GM12878 (cell line): ENCODE results near the gene TMPRSS2. TPM values are rescaled to one million over a fixed set of nuclear protein-coding genes. Genes with fewer than 3 reads are reported as not detected.
"Not testable (repeated sequence)": the region's sequence is repeated elsewhere in the genome, so short reads cannot be mapped to it uniquely, and the experiment has no call there.

Experiments
- ATAC-seq: fragments of 200-7000 bp; cut with Tn5 transposase; 3 replicates; pipeline ENCODE4 v1.9.1; 2020; ENCODE audit warnings: mild to moderate bottlenecking, moderate library complexity
- BruUV-seq: library from RNA; stranded (reverse); fragments of 400-500 nt; replicated peaks from 2 replicates; lab custom pipeline; 2021; lab: Mats Ljungman, UMichigan
- CTCF ChIA-PET: fragments of 300-600 bp; sonication (Branson Sonifier 250); formaldehyde crosslinking; extraction: SDS; loops from one replicate; lab custom pipeline; 2021; ENCODE audit warnings: inconsistent platforms; lab: Yijun Ruan, JAX
- POLR2A ChIA-PET: fragments of 350-600 bp; formaldehyde crosslinking; extraction: SDS; loops from one replicate; lab custom pipeline; 2021; ENCODE audit warnings: inconsistent platforms; lab: Charles Lee
- RAD21 ChIA-PET: fragments of 300-600 bp; sonication (Branson Sonifier 250); formaldehyde crosslinking; loops from one replicate; lab custom pipeline; 2023; ENCODE audit warnings: antibody characterized with exemption; ENCODE audit not compliant: unreplicated experiment; lab: Charles Lee
- SMC1A ChIA-PET: fragments of 300-600 bp; sonication (Branson Sonifier 250); formaldehyde crosslinking; loops from one replicate; lab custom pipeline; 2023; ENCODE audit not compliant: unreplicated experiment, uncharacterized antibody; lab: Charles Lee
- DNase-seq: peaks from one replicate; pipeline ENCODE4 v3.0.0-alpha.2; 2011; ENCODE audit warnings: low read depth, low spot score
- FAIRE-seq: peaks from 3 replicates; lab custom pipeline; 2011; peaks lifted over from hg19 to GRCh38; lab: Jason Lieb, UNC
- H2AFZ ChIP-seq: 2 replicates; pipeline ENCODE4 v1.6.0; 2011; ENCODE audit warnings: low read depth, low read length, control low read depth; ENCODE audit not compliant: control insufficient read depth
- H3K27ac ChIP-seq: 2 replicates; pipeline ENCODE4 v1.5.1; 2011; ENCODE audit warnings: control low read depth; ENCODE audit not compliant: control insufficient read depth, insufficient read depth
- H3K27me3 ChIP-seq, 2 experiments: replicated peaks in 1 of 2; 2 replicates each; pipeline versions ENCODE4 v1.6.0 to v1.6.1; 2011; ENCODE audit warnings: low read length in 1 of 2; ENCODE audit not compliant: control insufficient read depth in 2 of 2, insufficient read depth in 2 of 2
- H3K36me3 ChIP-seq, 2 experiments: 2 replicates each; pipeline ENCODE4 v1.5.1; 2011; ENCODE audit warnings: low read length in 1 of 2; ENCODE audit not compliant: control insufficient read depth in 2 of 2, insufficient read depth in 2 of 2
- H3K4me1 ChIP-seq: 2 replicates; pipeline ENCODE4 v1.6.1; 2011; ENCODE audit warnings: mild to moderate bottlenecking, low read length, moderate library complexity, mixed read lengths; ENCODE audit not compliant: control insufficient read depth, insufficient read depth
- H3K4me2 ChIP-seq: 2 replicates; pipeline ENCODE4 v1.6.0; 2011; ENCODE audit warnings: control low read depth; ENCODE audit not compliant: control insufficient read depth, insufficient read depth
- H3K4me3 ChIP-seq: fragments of 200-600 bp; sonication (generic); 2 replicates; pipeline ENCODE4 v1.5.1; 2016
- H3K79me2 ChIP-seq: 2 replicates; pipeline ENCODE4 v1.6.0; 2011; ENCODE audit warnings: low read length; ENCODE audit not compliant: control insufficient read depth, insufficient read depth
- H3K9ac ChIP-seq: 2 replicates; pipeline ENCODE4 v1.8.0; 2011; ENCODE audit warnings: low read length, control low read depth, mixed read lengths; ENCODE audit not compliant: control insufficient read depth, insufficient read depth
- H3K9me3 ChIP-seq: replicated peaks from 3 replicates; pipeline ENCODE4 v1.5.1; 2011; ENCODE audit warnings: mild to moderate bottlenecking, low read length; ENCODE audit not compliant: control insufficient read depth, insufficient read depth
- H4K20me1 ChIP-seq: 2 replicates; pipeline ENCODE4 v1.6.0; 2011; ENCODE audit not compliant: control insufficient read depth, insufficient read depth
- KDM1A ChIP-seq: fragments of 200-600 bp; sonication (generic); IDR thresholded peaks from 2 replicates; pipeline ENCODE4 v1.6.1; 2016; ENCODE audit warnings: borderline replicate concordance
- NR2C1 ChIP-seq: fragments of 450-650 bp; IDR thresholded peaks from 2 replicates; pipeline ENCODE4 v1.6.1; 2017; ENCODE audit warnings: antibody characterized with exemption, mild to moderate bottlenecking, moderate library complexity
- STAT3 ChIP-seq: IDR thresholded peaks from 2 replicates; pipeline ENCODE4 v1.6.1; 2011; ENCODE audit warnings: low read depth, low read length, improper control_type of control experiment
- USF1 ChIP-seq: IDR thresholded peaks from 2 replicates; pipeline ENCODE4 v1.6.1; 2011; ENCODE audit warnings: borderline replicate concordance, low read depth, mild to moderate bottlenecking, moderate library complexity, mixed read lengths, low read length; ENCODE audit not compliant: insufficient read depth; ENCODE audit errors: extremely low read length
- ZBTB11 ChIP-seq: fragments of 450-650 bp; formaldehyde crosslinking; IDR thresholded peaks from 2 replicates; pipeline ENCODE4 v1.5.0; 2022; ENCODE audit warnings: mild to moderate bottlenecking, missing genetic modification characterization
- ZNF24 ChIP-seq: fragments of 450-650 bp; IDR thresholded peaks from 2 replicates; pipeline ENCODE4 v1.6.1; 2017; ENCODE audit warnings: antibody characterized with exemption, mild to moderate bottlenecking
- WGBS: methylation state at CpG from one replicate; pipeline ENCODE4 v1.1.6; 2016; ENCODE audit warnings: low lambda C conversion rate; ENCODE audit not compliant: insufficient replicate concordance, insufficient coverage; ENCODE audit errors: missing lambda C conversion rate; 5-methylcytosine and 5-hydroxymethylcytosine counted together
- in situ Hi-C: fragments of 300-500 bp; cut with MboI; formaldehyde crosslinking; loops from 9 replicates; pipeline ENCODE4 v1.14.3; 2018; ENCODE audit warnings: mixed read lengths
- intact Hi-C: fragments of 100-400 bp; cut with micrococcal nuclease; formaldehyde crosslinking; loops from one replicate; pipeline ENCODE4 v1.14.2; 2022; ENCODE audit not compliant: unreplicated experiment
- polyA plus RNA-seq, 11 experiments: library from polyadenylated mRNA; depleted of rRNA in 4 of 11; unstranded in 6 of 11; stranded (reverse) in 5 of 11; fragments of >200 nt; fragmentation: Nextera tagmentation in 4 of 11; fragmentation: Illumina TruSeq in 1 of 11; extraction: Ambion mirVana in 4 of 11; extraction: Trizol in 1 of 11; gene quantifications; 1 replicate in 1 of 11; 2 replicates in 10 of 11; pipeline versions ENCODE4 v1.2.1 to v1.2.3, GENCODE V29; 2011 to 2016; ENCODE audit warnings: inconsistent platforms in 2 of 11, missing spikeins in 2 of 11, low read depth in 1 of 11
- total RNA-seq, 4 experiments: library from RNA; depleted of rRNA in 3 of 4; stranded (reverse); fragments of >200 nt in 3 of 4; fragmentation: Illumina TruSeq in 1 of 4; extraction: Trizol in 1 of 4; gene quantifications; 2 replicates each; pipeline versions ENCODE4 v1.2.1 to v1.2.3, GENCODE V29; 2013 to 2021

The TMPRSS2 gene
- total and polyA plus RNA-seq, 10 of the 15 experiments (the other 5 are each of a cell fraction or from before 2014, with no cell fraction given) = 0.19 to 0.26 TPM; not detected in 8

GRCh38 chr21:41422546-41423304 lies 85.2 kb downstream of the TMPRSS2 start (continued):
- no peak for TF ChIP-seq USF1
- no peak for TF ChIP-seq NR2C1
- no peak for TF ChIP-seq STAT3
- no peak for TF ChIP-seq KDM1A
- TF ChIP-seq ZNF24 = no peak
- TF ChIP-seq ZBTB11 (CRISPR knock-in tag) = no peak

GRCh38 chr21:41420998-41421397 lies 87.0 kb downstream of the TMPRSS2 start:
- POLR2A ChIA-PET, H3K4me2 ChIP-seq, H3K27ac ChIP-seq, FAIRE-seq, H3K27me3 ChIP-seq, DNase-seq, H2AFZ ChIP-seq, H3K36me3 ChIP-seq, intact Hi-C loops, H3K9me3 ChIP-seq, CTCF ChIA-PET, in situ Hi-C loops, RAD21 ChIA-PET, H4K20me1 ChIP-seq, ATAC-seq, SMC1A ChIA-PET, BruUV-seq: not testable (repeated sequence)
- H3K4me3 ChIP-seq = peak overlapping the region; percentile 79; the same call in 1 of the 2 replicates
- peaks cover 14% of the 10 kb centered on the region for H3K79me2 ChIP-seq
- WGBS = 77% methylated on average over 5 of the region's 8 CpGs
- peaks cover 24% of the 10 kb centered on the region for H3K4me1 ChIP-seq
- peak overlapping the region; percentile 83 for H3K9ac ChIP-seq
